DND-41 (cell line): ENCODE data around the gene FNDC10.

Experiments used
- ATAC-seq: fragments of 200-7000 bp; cut with Tn5 transposase; 3 replicates; pipeline ENCODE4 v1.9.1; 2021; ENCODE audit warnings: low read depth; ENCODE audit not compliant: insufficient read depth
- DNase-seq: peaks from one replicate; pipeline ENCODE4 v3.0.0-alpha.2; 2020
- H2AFZ ChIP-seq: 2 replicates; pipeline ENCODE4 v1.6.0; 2012; ENCODE audit warnings: low read depth, low read length
- H3K27ac ChIP-seq: 2 replicates; pipeline ENCODE4 v1.5.1; 2012; ENCODE audit warnings: low read length, inconsistent platforms
- H3K27me3 ChIP-seq: fragments of 200-600 bp; sonication (generic); 2 replicates; pipeline ENCODE4 v1.6.0; 2012; ENCODE audit warnings: low read length, mild to moderate bottlenecking, inconsistent platforms; ENCODE audit not compliant: insufficient read depth, poor library complexity
- H3K36me3 ChIP-seq: 2 replicates; pipeline ENCODE4 v1.5.1; 2012; ENCODE audit warnings: low read length, inconsistent platforms; ENCODE audit not compliant: insufficient read depth
- H3K4me1 ChIP-seq: 2 replicates; pipeline ENCODE4 v1.5.1; 2012; ENCODE audit warnings: mild to moderate bottlenecking, low read length; ENCODE audit not compliant: insufficient read depth
- H3K4me2 ChIP-seq: 2 replicates; pipeline ENCODE4 v1.6.0; 2012; ENCODE audit warnings: mild to moderate bottlenecking, moderate library complexity, low read length, inconsistent platforms; ENCODE audit not compliant: insufficient read depth
- H3K4me3 ChIP-seq, 2 experiments: fragments of 200-600 bp in 1 of 2; shearing (Covaris generic) in 1 of 2; 2 replicates each; pipeline ENCODE4 v1.5.1; 2012 to 2016; ENCODE audit warnings: inconsistent platforms in 2 of 2, low read length in 2 of 2, mild to moderate bottlenecking in 2 of 2, low read depth in 1 of 2, moderate library complexity in 1 of 2
- H3K79me2 ChIP-seq: 2 replicates; pipeline ENCODE4 v1.6.0; 2012; ENCODE audit warnings: low read length, inconsistent platforms; ENCODE audit not compliant: insufficient read depth
- H3K9ac ChIP-seq: 2 replicates; pipeline ENCODE4 v1.6.0; 2012; ENCODE audit warnings: low read depth, mild to moderate bottlenecking, inconsistent platforms, low read length, moderate library complexity
- H3K9me3 ChIP-seq: 2 replicates; pipeline ENCODE4 v1.5.1; 2012; ENCODE audit warnings: low read length, moderate library complexity, mild to moderate bottlenecking, inconsistent platforms; ENCODE audit not compliant: insufficient read depth, severe bottlenecking
- H4K20me1 ChIP-seq: 2 replicates; pipeline ENCODE4 v1.6.0; 2012; ENCODE audit warnings: low read length; ENCODE audit not compliant: insufficient read depth
- EZH2 ChIP-seq: IDR thresholded peaks from 3 replicates; pipeline ENCODE4 v1.6.1; 2012; ENCODE audit warnings: borderline replicate concordance, low read depth, mild to moderate bottlenecking, moderate library complexity, low read length, inconsistent platforms; ENCODE audit not compliant: severe bottlenecking
- TF ChIP-seq, protein P1 (sequence below): IDR thresholded peaks from 2 replicates; pipeline ENCODE4 v1.5.1; 2012; ENCODE audit warnings: borderline replicate concordance, low read length, moderate library complexity, mild to moderate bottlenecking; ENCODE audit not compliant: poor library complexity, severe bottlenecking; ENCODE audit errors: extremely low read depth

FNDC10 gene

DNA sequence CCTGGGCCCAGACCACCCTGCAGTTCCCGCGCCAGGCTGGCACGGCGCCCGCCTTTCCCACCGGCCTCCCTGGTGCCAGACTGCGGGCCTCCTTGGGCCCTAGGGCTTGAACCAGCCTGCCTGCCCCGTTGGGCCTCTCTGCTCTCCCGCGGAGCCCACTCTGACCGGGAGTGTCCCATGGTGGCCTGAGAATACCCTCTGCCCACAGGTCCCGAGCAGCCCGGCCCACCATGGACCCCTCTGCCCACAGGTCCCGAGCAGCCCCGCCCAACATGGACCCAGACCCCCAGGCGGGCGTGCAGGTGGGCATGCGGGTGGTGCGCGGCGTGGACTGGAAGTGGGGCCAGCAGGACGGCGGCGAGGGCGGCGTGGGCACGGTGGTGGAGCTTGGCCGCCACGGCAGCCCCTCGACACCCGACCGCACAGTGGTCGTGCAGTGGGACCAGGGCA, 23.3 kb upstream of the FNDC10 start:
- TF ChIP-seq, protein P1, sequence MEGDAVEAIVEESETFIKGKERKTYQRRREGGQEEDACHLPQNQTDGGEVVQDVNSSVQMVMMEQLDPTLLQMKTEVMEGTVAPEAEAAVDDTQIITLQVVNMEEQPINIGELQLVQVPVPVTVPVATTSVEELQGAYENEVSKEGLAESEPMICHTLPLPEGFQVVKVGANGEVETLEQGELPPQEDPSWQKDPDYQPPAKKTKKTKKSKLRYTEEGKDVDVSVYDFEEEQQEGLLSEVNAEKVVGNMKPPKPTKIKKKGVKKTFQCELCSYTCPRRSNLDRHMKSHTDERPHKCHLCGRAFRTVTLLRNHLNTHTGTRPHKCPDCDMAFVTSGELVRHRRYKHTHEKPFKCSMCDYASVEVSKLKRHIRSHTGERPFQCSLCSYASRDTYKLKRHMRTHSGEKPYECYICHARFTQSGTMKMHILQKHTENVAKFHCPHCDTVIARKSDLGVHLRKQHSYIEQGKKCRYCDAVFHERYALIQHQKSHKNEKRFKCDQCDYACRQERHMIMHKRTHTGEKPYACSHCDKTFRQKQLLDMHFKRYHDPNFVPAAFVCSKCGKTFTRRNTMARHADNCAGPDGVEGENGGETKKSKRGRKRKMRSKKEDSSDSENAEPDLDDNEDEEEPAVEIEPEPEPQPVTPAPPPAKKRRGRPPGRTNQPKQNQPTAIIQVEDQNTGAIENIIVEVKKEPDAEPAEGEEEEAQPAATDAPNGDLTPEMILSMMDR, result no peak
- no peak for TF ChIP-seq EZH2
- peaks cover 4% of the 10 kb centered on the region for H4K20me1 ChIP-seq

DNA sequence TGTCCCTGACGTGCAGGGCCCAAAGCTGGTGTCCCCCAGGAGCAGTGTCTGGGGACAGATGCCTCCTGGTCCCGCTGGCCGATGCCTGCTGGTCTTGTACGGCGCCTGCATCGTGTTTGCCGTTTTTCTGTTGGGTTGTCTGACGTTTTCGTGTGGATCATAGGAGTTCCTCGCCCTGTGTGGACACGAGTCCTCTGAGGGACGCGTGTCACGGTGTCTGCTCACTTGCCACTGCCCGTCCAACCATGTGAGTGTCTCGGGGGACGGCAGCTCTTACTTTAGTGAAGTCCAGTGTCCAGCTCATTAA, 22.8 kb upstream of the FNDC10 start:
- Histone ChIP-seq H4K20me1 (peaks cover 9% of the 10 kb centered on the region; the same call in 1 of the 2 replicates), H3K27ac (no peak overlapping the region), H3K9me3 (no peaks in the 10 kb centered on the region), H3K79me2 (peaks cover 2% of the 10 kb centered on the region; the same call in 1 of the 2 replicates), H3K4me2 (no peak overlapping the region), H2AFZ (no peak overlapping the region), H3K4me1 (0 out of 2 replicates have a peak, but pooled peaks cover 6% of the 10 kb centered on the region), H3K27me3 (no peaks in the 10 kb centered on the region), H3K4me3 (no peak overlapping the region), H3K36me3 (peaks cover 11% of the 10 kb centered on the region), H3K9ac (no peak overlapping the region)
- DNase-seq (no peak), ATAC-seq (no peak)
- no peak for TF ChIP-seq EZH2
- TF ChIP-seq, protein P1, result no peak

More for the DNA sequence above, 23.3 kb upstream of the FNDC10 start:
- Histone ChIP-seq H3K79me2 (no peaks in the 10 kb centered on the region), H3K9me3 (no peaks in the 10 kb centered on the region), H3K4me3 (no peak overlapping the region), H3K4me2 (no peak overlapping the region), H3K27ac (no peak overlapping the region), H3K4me1 (0 out of 2 replicates have a peak, but pooled peaks cover 2% of the 10 kb centered on the region), H2AFZ (no peak overlapping the region), H3K27me3 (no peaks in the 10 kb centered on the region), H3K9ac (no peak overlapping the region), H3K36me3 (peaks cover 6% of the 10 kb centered on the region; the same call in 1 of the 2 replicates)
- no peak for DNase-seq
- no peak for ATAC-seq

DNA sequence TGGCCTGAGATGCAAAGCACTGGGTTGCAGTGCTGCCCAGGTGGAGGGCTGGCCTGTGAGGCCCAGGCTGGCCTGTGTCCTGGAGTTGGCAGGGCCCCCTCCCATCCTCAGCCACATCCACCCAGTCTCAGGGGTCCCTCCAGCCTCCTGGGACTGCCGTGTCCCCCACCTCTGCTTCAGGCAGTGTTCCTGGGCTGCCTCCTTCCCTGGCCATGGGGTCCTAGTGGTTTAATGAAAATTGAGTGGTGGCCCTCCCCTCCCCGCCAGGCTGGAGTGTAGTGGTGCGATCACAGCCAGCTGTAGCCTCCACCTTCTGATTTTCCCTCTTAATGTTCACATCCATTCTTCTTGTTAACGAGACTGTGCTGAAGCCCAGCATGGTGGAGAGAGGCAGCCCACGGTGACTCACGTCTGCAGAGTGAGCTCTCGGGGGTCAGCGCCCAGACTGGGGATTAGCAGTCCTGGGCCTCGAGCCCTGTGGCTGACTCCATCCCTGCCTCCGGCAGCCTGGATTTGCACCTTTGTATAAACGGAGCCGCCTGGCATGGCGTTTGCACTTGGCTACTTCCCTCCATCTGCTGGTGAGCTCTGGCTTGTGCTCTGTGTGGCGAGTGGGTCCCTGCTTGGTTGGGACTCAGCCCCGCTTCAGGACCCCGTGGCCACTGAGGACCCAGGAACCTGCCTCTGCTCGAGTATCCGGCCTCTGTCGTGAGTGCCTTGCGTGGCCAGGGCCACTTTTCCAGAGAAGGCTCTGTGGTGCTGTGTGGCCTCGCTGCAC, 22.3 kb upstream of the FNDC10 start:
- Histone ChIP-seq H3K4me3 (no peak overlapping the region), H3K79me2 (peaks cover 2% of the 10 kb centered on the region; the same call in 1 of the 2 replicates), H3K9me3 (no peaks in the 10 kb centered on the region), H3K27ac (no peak overlapping the region), H2AFZ (no peak overlapping the region), H3K27me3 (no peaks in the 10 kb centered on the region), H3K4me2 (no peak overlapping the region), H3K9ac (no peak overlapping the region), H4K20me1 (peaks cover 12% of the 10 kb centered on the region; the same call in 1 of the 2 replicates), H3K4me1 (peaks cover 12% of the 10 kb centered on the region), H3K36me3 (peaks cover 16% of the 10 kb centered on the region)
- TF ChIP-seq, protein P1, result no peak
- TF ChIP-seq EZH2, result no peak
- DNase-seq, result no peak
- ATAC-seq, result no peak
